Measurements from ENCODE around the gene POSTN. TPM values are rescaled to one million over a fixed set of nuclear protein-coding genes. Genes with fewer than 3 reads are reported as not detected.
"Not testable (repeated sequence)": the region's sequence is repeated elsewhere in the genome, so short reads cannot be mapped to it uniquely, and the experiment has no call there.

Gene POSTN
- total RNA-seq, 2 experiments from 2014 or later: not detected

DNA sequence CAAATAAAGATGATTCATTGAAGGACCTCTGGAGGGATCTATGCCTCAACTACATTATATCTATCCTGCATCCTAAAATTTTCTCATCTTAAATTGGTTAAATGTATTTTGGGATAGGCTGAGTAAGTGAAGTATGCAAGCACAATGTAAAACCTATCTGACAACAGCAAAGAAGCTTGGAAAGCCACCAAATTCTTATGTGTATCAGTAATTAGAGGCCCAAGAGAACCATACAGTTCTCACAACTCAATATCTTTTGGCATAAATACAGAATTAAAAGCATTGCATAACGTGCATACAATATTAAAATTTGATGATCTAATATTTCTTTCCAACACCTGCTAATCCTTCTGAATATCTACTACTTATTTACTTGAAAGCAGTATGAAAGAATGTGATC lies 13.0 kb downstream of the POSTN start:
- H3K27me3 Mint-ChIP-seq: no peaks in the 10 kb centered on the region
- POLR2A ChIA-PET: no interaction called here
- no peak overlapping the region for H3K27ac Mint-ChIP-seq
- H3K4me1 Mint-ChIP-seq: no peaks in the 10 kb centered on the region
- CTCF ChIA-PET: no interaction called here
- DNase-seq: no peak
- no peak overlapping the region for H3K4me3 Mint-ChIP-seq
- no peaks in the 10 kb centered on the region for H3K9me3 Mint-ChIP-seq
- H3K36me3 Mint-ChIP-seq (ENCODE audit: low read depth): no peaks in the 10 kb centered on the region

DNA sequence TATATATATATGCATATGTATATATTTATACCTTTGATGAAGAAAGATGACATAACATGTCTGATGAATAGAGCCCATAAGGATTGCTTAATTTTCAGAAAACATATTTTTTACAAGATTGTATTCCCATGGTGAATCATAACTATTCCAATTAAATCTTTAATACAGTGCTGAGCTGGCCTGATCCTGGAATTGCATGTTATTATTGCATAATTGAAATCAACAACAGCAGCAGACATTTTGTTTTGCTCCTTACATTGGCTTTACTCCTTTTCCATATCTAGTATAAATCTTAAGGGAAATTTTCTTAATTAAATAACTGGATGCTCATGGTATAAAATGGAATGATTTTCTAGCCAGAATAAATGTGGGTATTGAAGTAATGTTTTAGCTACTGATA lies 22.0 kb downstream of the POSTN start:
- CTCF ChIA-PET: no interaction called here
- H3K36me3 Mint-ChIP-seq (ENCODE audit: low read depth): no peaks in the 10 kb centered on the region
- H3K9me3 Mint-ChIP-seq: no peaks in the 10 kb centered on the region
- no peak overlapping the region for H3K4me3 Mint-ChIP-seq
- H3K4me1 Mint-ChIP-seq: no peaks in the 10 kb centered on the region
- DNase-seq: no peak
- H3K27me3 Mint-ChIP-seq: no peaks in the 10 kb centered on the region
- POLR2A ChIA-PET: no interaction called here
- H3K27ac Mint-ChIP-seq: no peak overlapping the region

DNA sequence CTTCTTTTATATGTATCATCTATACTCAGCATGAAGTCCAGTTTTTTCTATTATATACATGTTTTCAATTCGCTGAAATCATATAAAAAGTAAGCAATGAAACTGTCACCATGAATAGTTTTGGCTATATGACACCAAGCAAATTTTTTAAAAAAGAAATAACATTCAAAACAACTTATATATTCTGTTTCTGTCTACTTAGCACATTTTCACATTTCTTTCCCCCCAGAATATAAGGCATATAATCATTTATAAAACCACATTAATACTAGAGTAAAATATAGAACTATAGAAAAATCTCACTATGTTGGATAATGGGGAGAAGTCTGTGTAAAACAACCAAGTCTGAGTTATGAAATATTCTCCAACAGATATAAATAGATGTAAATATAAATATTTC lies 33.1 kb downstream of the POSTN start:
- no peaks in the 10 kb centered on the region for H3K36me3 Mint-ChIP-seq (ENCODE audit: low read depth)
- no peak for DNase-seq
- H3K27ac Mint-ChIP-seq: no peak overlapping the region
- ChIA-PET CTCF (no interaction called here), POLR2A (no interaction called here)
- H3K27me3 Mint-ChIP-seq: no peaks in the 10 kb centered on the region
- H3K4me3 Mint-ChIP-seq: no peak overlapping the region
- H3K4me1 Mint-ChIP-seq: no peaks in the 10 kb centered on the region
- H3K9me3 Mint-ChIP-seq: no peaks in the 10 kb centered on the region

DNA sequence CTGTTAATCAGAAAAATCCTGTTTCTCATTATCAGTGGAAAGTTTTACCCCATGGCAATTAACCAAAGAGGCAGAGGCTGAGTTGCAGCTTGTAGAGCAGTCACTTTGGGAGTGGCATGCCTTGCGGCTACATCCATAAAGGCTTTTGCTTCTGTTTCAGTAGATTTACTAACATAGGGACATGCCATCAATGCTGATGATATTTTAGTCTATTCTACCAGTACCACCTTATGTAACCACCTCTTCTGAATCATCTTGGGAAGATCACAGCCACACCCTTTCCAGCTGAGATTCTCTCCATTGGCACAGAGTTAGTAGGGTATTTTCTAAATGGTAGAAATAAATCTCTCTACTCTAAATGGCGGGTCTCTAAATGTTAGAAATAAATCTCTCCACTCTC lies 37.5 kb downstream of the POSTN start:
- no peak overlapping the region for H3K27ac Mint-ChIP-seq
- H3K4me1 Mint-ChIP-seq: no peaks in the 10 kb centered on the region
- no peaks in the 10 kb centered on the region for H3K36me3 Mint-ChIP-seq (ENCODE audit: low read depth)
- no peaks in the 10 kb centered on the region for H3K27me3 Mint-ChIP-seq
- CTCF ChIA-PET: interaction anchor here (0.7 kb wide), 1 partner anchor 509 kb away, joined by 3 read pairs; no protein-coding TSS in a partner anchor
- no peak for DNase-seq
- H3K9me3 Mint-ChIP-seq: peaks cover 16% of the 10 kb centered on the region
- POLR2A ChIA-PET: no interaction called here
- H3K4me3 Mint-ChIP-seq: no peak overlapping the region

DNA sequence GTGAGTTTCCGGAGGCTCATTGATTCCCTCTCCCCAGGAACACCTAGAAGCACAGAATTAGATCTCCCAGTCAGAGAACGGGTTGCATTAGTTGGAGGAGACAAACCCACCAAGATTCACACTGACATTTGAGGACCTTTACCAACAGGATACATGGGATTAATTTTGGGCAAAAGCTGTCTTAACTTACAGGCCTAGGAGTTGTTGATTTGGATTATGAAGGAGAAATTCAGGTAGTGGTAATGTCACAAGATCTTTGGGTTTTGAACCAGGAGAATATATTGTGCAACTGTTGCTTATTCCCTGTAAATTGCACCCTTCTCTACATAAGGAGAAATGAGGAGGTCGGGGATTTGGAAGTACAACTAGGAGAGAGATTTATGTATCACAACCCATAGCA lies 38.0 kb downstream of the POSTN start:
- H3K9me3 Mint-ChIP-seq: peaks cover 16% of the 10 kb centered on the region
- H3K27ac Mint-ChIP-seq: no peak overlapping the region
- ChIA-PET POLR2A (no interaction called here), CTCF (interaction anchor here (0.7 kb wide), 1 partner anchor 509 kb away, joined by 3 read pairs; no protein-coding TSS in a partner anchor)
- H3K36me3 Mint-ChIP-seq (ENCODE audit: low read depth): no peaks in the 10 kb centered on the region
- no peaks in the 10 kb centered on the region for H3K27me3 Mint-ChIP-seq
- no peak overlapping the region for H3K4me3 Mint-ChIP-seq
- H3K4me1 Mint-ChIP-seq: no peaks in the 10 kb centered on the region
- DNase-seq: no peak

DNA sequence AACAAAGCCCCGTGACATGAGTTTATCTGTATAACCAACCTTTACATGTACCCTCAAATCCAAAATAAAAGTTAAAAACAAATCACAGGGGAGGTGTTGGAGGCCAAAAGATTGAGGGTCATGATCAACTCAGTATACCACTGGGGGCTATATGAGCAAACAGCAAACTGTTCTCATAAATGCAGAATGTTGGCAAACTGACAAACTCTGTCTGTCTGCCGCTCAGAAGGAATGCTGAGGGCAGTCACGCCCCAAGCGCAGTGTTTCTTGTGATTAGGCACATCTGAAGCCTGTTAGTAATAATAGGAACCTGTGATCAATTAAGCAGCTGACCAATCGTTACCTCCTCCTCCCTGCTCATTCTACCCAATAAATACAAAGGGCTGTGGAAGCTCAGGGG lies 39.8 kb downstream of the POSTN start:
- DNase-seq; CTCF ChIA-PET; POLR2A ChIA-PET; H3K27me3 Mint-ChIP-seq; H3K4me1 Mint-ChIP-seq; H3K4me3 Mint-ChIP-seq; H3K27ac Mint-ChIP-seq; H3K36me3 Mint-ChIP-seq (ENCODE audit: low read depth): not testable (repeated sequence)
- H3K9me3 Mint-ChIP-seq: peaks cover 16% of the 10 kb centered on the region

DNA sequence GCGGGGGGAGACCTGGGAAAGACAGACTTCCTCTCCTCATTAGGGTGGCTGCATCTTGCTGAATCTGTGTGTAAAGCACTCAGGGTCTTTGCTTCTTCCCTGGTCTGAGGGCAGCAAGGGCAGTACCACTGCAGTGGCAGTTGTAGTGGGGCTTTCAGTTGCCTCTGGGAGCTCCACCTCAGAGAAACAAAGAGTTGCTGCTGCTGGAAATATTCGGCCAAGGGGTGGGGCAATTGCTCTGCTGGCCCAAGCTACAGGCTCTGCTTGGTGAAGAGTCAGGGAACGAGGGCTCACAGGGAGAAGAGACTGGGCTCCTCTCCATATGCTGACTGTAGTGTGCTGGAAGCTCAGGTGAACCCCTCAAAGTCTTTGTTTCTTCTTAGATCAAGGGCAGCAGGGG lies 52.5 kb downstream of the POSTN start:
- H3K9me3 Mint-ChIP-seq: peaks cover 2% of the 10 kb centered on the region
- H3K36me3 Mint-ChIP-seq (ENCODE audit: low read depth): no peaks in the 10 kb centered on the region
- no peak overlapping the region for H3K4me3 Mint-ChIP-seq
- ChIA-PET CTCF (no interaction called here), POLR2A (no interaction called here)
- H3K27me3 Mint-ChIP-seq: no peaks in the 10 kb centered on the region
- H3K4me1 Mint-ChIP-seq: no peaks in the 10 kb centered on the region
- no peak for DNase-seq
- H3K27ac Mint-ChIP-seq: no peak overlapping the region

DNA sequence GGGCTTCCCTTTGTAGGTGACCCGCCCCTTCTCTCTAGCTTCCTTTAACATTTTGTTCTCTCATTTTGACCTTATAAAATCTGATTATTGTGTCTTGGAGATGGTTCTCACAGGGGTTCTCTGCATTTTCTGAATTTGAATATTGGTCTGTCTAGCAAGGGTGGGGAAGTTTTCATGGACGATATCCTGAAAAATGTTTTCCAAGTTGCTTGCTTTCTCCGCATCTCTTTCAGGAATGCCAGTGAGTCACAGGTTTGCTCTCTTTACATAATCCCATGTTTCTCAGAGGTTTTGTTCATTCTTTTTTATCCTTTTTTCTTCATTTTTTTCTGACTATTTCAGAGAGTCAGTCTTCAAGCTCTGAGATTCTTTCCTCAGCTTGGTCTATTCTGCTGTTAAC lies 53.6 kb downstream of the POSTN start:
- H3K27ac Mint-ChIP-seq: no peak overlapping the region

DNA sequence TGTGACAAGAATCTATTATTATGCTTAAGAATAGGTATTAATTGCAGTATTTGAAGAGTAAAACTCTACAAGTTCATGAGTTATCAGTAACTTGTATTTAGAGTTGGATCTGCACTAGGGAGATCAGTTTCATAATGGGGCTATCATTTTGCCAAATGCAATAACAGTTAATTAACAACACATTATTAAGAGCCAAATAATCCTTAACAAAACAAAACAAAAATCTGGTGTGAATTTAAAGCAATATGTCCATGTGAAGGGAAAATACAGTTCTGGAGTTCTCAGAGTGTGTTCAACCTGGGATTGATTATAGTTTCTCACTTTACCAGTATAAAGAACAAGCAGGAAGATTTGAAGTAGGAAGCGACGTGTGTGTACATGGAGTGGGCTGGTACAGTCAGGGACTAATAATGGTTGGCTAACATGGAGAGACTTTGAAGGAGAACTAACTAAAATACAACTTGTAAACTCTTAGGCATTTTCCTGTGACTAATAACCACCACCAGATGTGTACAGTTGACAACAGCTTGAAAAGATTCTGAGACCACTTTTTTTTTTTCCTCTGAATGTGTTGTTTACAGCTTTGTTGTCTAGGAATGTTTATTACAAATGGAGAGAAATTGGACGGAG lies 58.5 kb downstream of the POSTN start:
- ChIA-PET CTCF (no interaction called here), POLR2A (no interaction called here)
- Mint-ChIP-seq H3K27ac (no peak overlapping the region), H3K27me3 (no peaks in the 10 kb centered on the region), H3K9me3 (peaks cover 3% of the 10 kb centered on the region), H3K4me3 (no peak overlapping the region), H3K36me3 (ENCODE audit: low read depth) (no peaks in the 10 kb centered on the region), H3K4me1 (no peaks in the 10 kb centered on the region)
- no peak for DNase-seq

More for the DNA sequence above, 53.6 kb downstream of the POSTN start:
- no peak for DNase-seq
- ChIA-PET CTCF (no interaction called here), POLR2A (no interaction called here)
- no peak overlapping the region for H3K4me3 Mint-ChIP-seq
- no peaks in the 10 kb centered on the region for H3K36me3 Mint-ChIP-seq (ENCODE audit: low read depth)
- no peaks in the 10 kb centered on the region for H3K27me3 Mint-ChIP-seq
- H3K9me3 Mint-ChIP-seq: peaks cover 2% of the 10 kb centered on the region
- no peaks in the 10 kb centered on the region for H3K4me1 Mint-ChIP-seq

DNA sequence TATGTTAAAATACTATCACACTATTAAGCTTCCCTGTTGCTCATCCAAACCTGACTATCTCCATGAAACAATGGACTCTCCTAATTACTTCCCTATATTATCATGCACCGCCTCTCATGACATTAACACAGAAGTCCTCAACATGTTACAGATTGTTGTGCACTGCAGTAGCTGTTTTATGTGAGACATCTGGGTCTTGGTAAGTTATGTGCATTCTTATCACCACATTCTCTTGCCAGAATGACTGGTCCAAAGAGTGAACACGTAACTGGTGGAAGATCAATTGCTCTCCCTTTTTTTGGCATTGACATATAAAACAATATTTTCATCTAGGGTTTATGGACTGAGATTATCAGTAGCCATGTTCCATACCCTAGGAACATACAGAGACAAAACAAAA lies 59.4 kb downstream of the POSTN start:
- ChIA-PET POLR2A (no interaction called here), CTCF (no interaction called here)
- Mint-ChIP-seq H3K4me3 (no peak overlapping the region), H3K4me1 (no peaks in the 10 kb centered on the region), H3K36me3 (ENCODE audit: low read depth) (no peaks in the 10 kb centered on the region), H3K9me3 (peaks cover 3% of the 10 kb centered on the region), H3K27me3 (no peaks in the 10 kb centered on the region), H3K27ac (no peak overlapping the region)
- DNase-seq: no peak

DNA sequence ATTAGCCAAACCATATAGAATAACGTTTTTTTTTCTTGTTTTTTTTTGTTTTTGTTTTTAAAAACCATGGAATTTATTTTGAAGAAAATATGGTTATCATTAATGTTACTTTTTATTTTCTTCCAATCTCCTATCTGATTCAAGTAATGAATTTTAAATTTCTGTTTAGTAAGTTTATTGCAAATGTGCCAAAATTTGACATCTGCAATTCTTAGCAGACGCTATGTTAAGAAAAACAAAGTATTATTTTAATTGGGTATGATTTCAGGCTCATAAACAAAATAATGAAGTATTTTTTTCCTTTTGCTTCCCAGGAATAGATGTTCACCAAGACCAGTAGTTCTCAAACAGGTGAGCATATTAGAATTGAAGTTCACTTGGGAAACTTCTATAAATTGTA lies 63.1 kb downstream of the POSTN start:
- H3K36me3 Mint-ChIP-seq (ENCODE audit: low read depth): no peaks in the 10 kb centered on the region
- peaks cover 9% of the 10 kb centered on the region for H3K9me3 Mint-ChIP-seq
- ChIA-PET CTCF (no interaction called here), POLR2A (no interaction called here)
- no peak for DNase-seq
- no peak overlapping the region for H3K4me3 Mint-ChIP-seq
- no peak overlapping the region for H3K27ac Mint-ChIP-seq
- H3K27me3 Mint-ChIP-seq: no peaks in the 10 kb centered on the region
- H3K4me1 Mint-ChIP-seq: no peaks in the 10 kb centered on the region

DNA sequence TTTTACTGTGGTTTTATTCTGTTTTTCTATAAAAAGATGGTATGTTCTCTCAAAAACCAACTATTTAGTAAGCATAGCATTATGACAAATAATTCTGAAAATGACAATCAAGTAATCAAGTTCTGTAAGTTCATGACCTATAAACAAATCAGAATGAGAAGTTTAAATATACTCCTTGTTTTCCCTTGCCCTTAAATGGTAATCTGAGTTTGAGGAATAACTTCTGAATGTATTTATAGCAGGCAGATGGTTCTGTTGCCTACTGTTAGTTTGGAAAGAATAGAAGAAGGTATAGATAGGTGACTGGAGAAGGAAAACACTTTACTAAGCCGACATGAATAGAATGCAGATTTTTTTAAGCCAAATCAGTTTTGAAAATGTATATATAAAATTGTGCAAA lies 63.9 kb downstream of the POSTN start:
- no peak for DNase-seq
- Mint-ChIP-seq H3K36me3 (ENCODE audit: low read depth) (no peaks in the 10 kb centered on the region), H3K4me3 (no peak overlapping the region), H3K9me3 (peaks cover 9% of the 10 kb centered on the region), H3K4me1 (no peaks in the 10 kb centered on the region), H3K27ac (no peak overlapping the region), H3K27me3 (no peaks in the 10 kb centered on the region)
- ChIA-PET CTCF (no interaction called here), POLR2A (no interaction called here)

DNA sequence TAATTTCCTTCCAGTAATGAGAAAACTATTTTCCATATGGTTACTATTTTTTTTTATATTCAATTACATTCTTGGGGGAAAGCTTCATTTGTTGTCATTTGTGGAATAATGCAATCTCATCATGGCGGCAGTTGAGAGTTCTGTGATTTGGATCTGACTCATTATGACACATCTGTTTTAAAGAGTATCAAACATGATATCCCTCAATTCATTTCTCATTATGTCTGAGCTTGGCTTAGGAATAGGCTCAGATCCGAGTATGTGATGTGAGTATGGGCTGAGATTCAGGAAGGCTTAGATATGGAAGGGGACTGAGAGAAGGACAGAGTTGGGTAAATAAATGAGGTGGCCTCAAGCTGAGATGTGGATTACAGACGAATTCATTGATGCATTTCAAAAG lies 64.4 kb downstream of the POSTN start:
- no peak overlapping the region for H3K4me3 Mint-ChIP-seq
- H3K4me1 Mint-ChIP-seq: no peaks in the 10 kb centered on the region
- DNase-seq: no peak
- H3K27ac Mint-ChIP-seq: no peak overlapping the region
- H3K27me3 Mint-ChIP-seq: no peaks in the 10 kb centered on the region
- H3K9me3 Mint-ChIP-seq: peaks cover 9% of the 10 kb centered on the region
- ChIA-PET CTCF (interaction anchor here (0.6 kb wide), 1 partner anchor 131 kb away, joined by 3 read pairs; no protein-coding TSS in a partner anchor), POLR2A (no interaction called here)
- no peaks in the 10 kb centered on the region for H3K36me3 Mint-ChIP-seq (ENCODE audit: low read depth)

DNA sequence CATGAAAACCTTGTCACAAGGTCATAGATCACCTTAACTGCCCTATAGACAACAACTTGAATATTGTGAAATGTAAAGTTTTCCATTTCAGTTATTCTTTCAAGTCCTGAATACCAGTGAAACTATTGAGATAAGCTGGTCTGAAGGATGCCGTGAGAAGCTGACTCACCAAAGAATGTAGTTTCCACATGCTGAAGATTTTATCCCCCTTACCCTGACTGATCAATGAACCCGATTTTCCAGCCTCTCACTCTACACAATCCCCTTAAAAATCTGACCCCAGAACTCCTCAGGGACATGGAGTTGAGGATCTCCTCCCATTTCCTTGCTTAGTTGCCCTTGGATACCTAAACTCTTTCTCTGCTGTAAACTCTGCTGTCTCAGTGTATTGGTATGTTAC lies 67.5 kb downstream of the POSTN start:
- no peak overlapping the region for H3K27ac Mint-ChIP-seq
- DNase-seq: no peak
- peaks cover 6% of the 10 kb centered on the region for H3K9me3 Mint-ChIP-seq
- no peaks in the 10 kb centered on the region for H3K4me1 Mint-ChIP-seq
- H3K36me3 Mint-ChIP-seq (ENCODE audit: low read depth): no peaks in the 10 kb centered on the region
- ChIA-PET CTCF (no interaction called here), POLR2A (no interaction called here)
- no peak overlapping the region for H3K4me3 Mint-ChIP-seq
- H3K27me3 Mint-ChIP-seq: no peaks in the 10 kb centered on the region
